ENCODE measurements around the gene SNRPD1. TPM values are rescaled to one million over a fixed set of nuclear protein-coding genes. Genes with fewer than 3 reads are reported as not detected.

SNRPD1 gene
- total and polyA plus RNA-seq, 4 donors = 3.3 to 44.8 (median 8.2) TPM

- no peak for TF ChIP-seq RAD21 (IDR thresholded peaks at IDR 0.05)
- TF ChIP-seq FOXA2 (IDR thresholded peaks at IDR 0.05) = no peak
- TF ChIP-seq RXRA (IDR thresholded peaks at IDR 0.05) = no peak
- TF ChIP-seq FOXA1 (IDR thresholded peaks at IDR 0.05) = no peak
- no peak for TF ChIP-seq HNF4A (conservative IDR thresholded peaks at IDR 0.05)
- TF ChIP-seq JUND (IDR thresholded peaks at IDR 0.05) = no peak
- TF ChIP-seq YY1 (IDR thresholded peaks at IDR 0.05) = no peak
- TF ChIP-seq, protein P1, sequence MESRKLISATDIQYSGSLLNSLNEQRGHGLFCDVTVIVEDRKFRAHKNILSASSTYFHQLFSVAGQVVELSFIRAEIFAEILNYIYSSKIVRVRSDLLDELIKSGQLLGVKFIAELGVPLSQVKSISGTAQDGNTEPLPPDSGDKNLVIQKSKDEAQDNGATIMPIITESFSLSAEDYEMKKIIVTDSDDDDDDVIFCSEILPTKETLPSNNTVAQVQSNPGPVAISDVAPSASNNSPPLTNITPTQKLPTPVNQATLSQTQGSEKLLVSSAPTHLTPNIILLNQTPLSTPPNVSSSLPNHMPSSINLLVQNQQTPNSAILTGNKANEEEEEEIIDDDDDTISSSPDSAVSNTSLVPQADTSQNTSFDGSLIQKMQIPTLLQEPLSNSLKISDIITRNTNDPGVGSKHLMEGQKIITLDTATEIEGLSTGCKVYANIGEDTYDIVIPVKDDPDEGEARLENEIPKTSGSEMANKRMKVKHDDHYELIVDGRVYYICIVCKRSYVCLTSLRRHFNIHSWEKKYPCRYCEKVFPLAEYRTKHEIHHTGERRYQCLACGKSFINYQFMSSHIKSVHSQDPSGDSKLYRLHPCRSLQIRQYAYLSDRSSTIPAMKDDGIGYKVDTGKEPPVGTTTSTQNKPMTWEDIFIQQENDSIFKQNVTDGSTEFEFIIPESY (IDR thresholded peaks at IDR 0.05) = no peak
- TF ChIP-seq GABPA (IDR thresholded peaks at IDR 0.05 in 1 of 2, conservative IDR thresholded peaks at IDR 0.05 in 1 of 2) = no peak
- TF ChIP-seq, protein P2, sequence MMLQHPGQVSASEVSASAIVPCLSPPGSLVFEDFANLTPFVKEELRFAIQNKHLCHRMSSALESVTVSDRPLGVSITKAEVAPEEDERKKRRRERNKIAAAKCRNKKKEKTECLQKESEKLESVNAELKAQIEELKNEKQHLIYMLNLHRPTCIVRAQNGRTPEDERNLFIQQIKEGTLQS (IDR thresholded peaks at IDR 0.05) = no peak
- TF ChIP-seq, protein P3, sequence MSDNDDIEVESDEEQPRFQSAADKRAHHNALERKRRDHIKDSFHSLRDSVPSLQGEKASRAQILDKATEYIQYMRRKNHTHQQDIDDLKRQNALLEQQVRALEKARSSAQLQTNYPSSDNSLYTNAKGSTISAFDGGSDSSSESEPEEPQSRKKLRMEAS (IDR thresholded peaks at IDR 0.05) = no peak
- no peak for TF ChIP-seq TAF1 (conservative IDR thresholded peaks at IDR 0.05)
- no peak for TF ChIP-seq EGR1 (IDR thresholded peaks at IDR 0.05; ENCODE audit: low read depth in 2 of 2)
- no peak for TF ChIP-seq CTCF (IDR thresholded peaks at IDR 0.05; ENCODE audit: low read depth, low read length, missing input control)
- TF ChIP-seq NR2F2 (IDR thresholded peaks at IDR 0.05) = no peak
- no peak for TF ChIP-seq SP1 (IDR thresholded peaks at IDR 0.05)
- TF ChIP-seq HNF4G (IDR thresholded peaks at IDR 0.05) = no peak
- TF ChIP-seq, protein P4, sequence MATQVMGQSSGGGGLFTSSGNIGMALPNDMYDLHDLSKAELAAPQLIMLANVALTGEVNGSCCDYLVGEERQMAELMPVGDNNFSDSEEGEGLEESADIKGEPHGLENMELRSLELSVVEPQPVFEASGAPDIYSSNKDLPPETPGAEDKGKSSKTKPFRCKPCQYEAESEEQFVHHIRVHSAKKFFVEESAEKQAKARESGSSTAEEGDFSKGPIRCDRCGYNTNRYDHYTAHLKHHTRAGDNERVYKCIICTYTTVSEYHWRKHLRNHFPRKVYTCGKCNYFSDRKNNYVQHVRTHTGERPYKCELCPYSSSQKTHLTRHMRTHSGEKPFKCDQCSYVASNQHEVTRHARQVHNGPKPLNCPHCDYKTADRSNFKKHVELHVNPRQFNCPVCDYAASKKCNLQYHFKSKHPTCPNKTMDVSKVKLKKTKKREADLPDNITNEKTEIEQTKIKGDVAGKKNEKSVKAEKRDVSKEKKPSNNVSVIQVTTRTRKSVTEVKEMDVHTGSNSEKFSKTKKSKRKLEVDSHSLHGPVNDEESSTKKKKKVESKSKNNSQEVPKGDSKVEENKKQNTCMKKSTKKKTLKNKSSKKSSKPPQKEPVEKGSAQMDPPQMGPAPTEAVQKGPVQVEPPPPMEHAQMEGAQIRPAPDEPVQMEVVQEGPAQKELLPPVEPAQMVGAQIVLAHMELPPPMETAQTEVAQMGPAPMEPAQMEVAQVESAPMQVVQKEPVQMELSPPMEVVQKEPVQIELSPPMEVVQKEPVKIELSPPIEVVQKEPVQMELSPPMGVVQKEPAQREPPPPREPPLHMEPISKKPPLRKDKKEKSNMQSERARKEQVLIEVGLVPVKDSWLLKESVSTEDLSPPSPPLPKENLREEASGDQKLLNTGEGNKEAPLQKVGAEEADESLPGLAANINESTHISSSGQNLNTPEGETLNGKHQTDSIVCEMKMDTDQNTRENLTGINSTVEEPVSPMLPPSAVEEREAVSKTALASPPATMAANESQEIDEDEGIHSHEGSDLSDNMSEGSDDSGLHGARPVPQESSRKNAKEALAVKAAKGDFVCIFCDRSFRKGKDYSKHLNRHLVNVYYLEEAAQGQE (IDR thresholded peaks at IDR 0.05) = no peak
- 86% methylated on average over 9 of the region's 9 CpGs for WGBS
- no peaks in the 10 kb centered on the region for H3K27me3 ChIP-seq (ENCODE audit: control insufficient read depth in 4 of 4, insufficient read depth in 4 of 4, low read length in 3 of 4)
- no peak overlapping the region for H3K27ac ChIP-seq (ENCODE audit: low read depth in 1 of 2, low read length in 2 of 2)
- DNase-seq (ENCODE audit: low spot score) = no peak
- no peak overlapping the region for H3K4me3 ChIP-seq (ENCODE audit: low read depth in 1 of 3, low read length in 3 of 3)
- H3K4me1 ChIP-seq (ENCODE audit: control insufficient read depth in 4 of 4, insufficient read depth in 4 of 4, low read length in 3 of 4) = no peaks in the 10 kb centered on the region
- H3K9ac ChIP-seq (ENCODE audit: low read depth in 1 of 2, low read length in 2 of 2) = no peak overlapping the region
- H3K36me3 ChIP-seq (ENCODE audit: control insufficient read depth in 4 of 4, insufficient read depth in 3 of 4, low read depth in 1 of 4, low read length in 3 of 4) = peaks cover 5 to 36% (median 19%) of the 10 kb centered on the region in 4 donors
- H3K9me3 ChIP-seq (ENCODE audit: control insufficient read depth in 4 of 4, low read length in 3 of 4) = no peaks in the 10 kb centered on the region
Measured at GRCh38 chr18:21629089-21629832, 17.1 kb downstream of the SNRPD1 start.

Measured in liver (tissue), 9 donors.